ENCODE measurements around the gene WWOX.

- TF ChIP-seq, protein P1, sequence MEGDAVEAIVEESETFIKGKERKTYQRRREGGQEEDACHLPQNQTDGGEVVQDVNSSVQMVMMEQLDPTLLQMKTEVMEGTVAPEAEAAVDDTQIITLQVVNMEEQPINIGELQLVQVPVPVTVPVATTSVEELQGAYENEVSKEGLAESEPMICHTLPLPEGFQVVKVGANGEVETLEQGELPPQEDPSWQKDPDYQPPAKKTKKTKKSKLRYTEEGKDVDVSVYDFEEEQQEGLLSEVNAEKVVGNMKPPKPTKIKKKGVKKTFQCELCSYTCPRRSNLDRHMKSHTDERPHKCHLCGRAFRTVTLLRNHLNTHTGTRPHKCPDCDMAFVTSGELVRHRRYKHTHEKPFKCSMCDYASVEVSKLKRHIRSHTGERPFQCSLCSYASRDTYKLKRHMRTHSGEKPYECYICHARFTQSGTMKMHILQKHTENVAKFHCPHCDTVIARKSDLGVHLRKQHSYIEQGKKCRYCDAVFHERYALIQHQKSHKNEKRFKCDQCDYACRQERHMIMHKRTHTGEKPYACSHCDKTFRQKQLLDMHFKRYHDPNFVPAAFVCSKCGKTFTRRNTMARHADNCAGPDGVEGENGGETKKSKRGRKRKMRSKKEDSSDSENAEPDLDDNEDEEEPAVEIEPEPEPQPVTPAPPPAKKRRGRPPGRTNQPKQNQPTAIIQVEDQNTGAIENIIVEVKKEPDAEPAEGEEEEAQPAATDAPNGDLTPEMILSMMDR (optimal IDR thresholded peaks at IDR 0.05 in 1 of 3, IDR thresholded peaks at IDR 0.05 in 1 of 3, conservative IDR thresholded peaks at IDR 0.05 in 1 of 3; ENCODE audit: extremely low read depth in 1 of 3, insufficient read depth in 2 of 3, low read length in 3 of 3): no peak
- TF ChIP-seq EZH2 (IDR thresholded peaks at IDR 0.05; ENCODE audit: low read length): no peak
Observed at GRCh38 chr16:78786635-78787034, 687.2 kb downstream of the WWOX start.

All from keratinocyte (primary cell).